Uterus (tissue), 2 donors: ENCODE measurements around the gene NDUFA11.

ENCODE experiments used
- CTCF ChIP-seq, 4 experiments: fragments of 200-600 bp in 2 of 4; fragments of 450-650 bp in 2 of 4; sonication (generic) in 2 of 4; IDR thresholded peaks; one replicate each; pipeline ENCODE4 v1.5.1; 2016 to 2019; ENCODE audit warnings: antibody characterized with exemption in 4 of 4, mild to moderate bottlenecking in 2 of 4, moderate library complexity in 1 of 4
- POLR2A ChIP-seq, 2 donors: fragments of 450-650 bp; IDR thresholded peaks; one replicate each; pipeline ENCODE4 v1.6.1; 2016; ENCODE audit warnings: antibody characterized with exemption in 2 of 2, mild to moderate bottlenecking in 1 of 2, moderate library complexity in 1 of 2

- TF ChIP-seq CTCF (IDR thresholded peaks at IDR 0.05): no peak
- no peak for TF ChIP-seq POLR2A (IDR thresholded peaks at IDR 0.05)
Observed at GRCh38 chr19:5952193-5953029, 48.8 kb upstream of the NDUFA11 start.
